Measurements from ENCODE around the gene BCORL1. TPM values are rescaled to one million over a fixed set of nuclear protein-coding genes. Genes with fewer than 3 reads are reported as not detected.
A peak's percentile ranks its signal among the peaks of the same experiment; 100 is the strongest.

Gene BCORL1
- total RNA-seq, 1 donor from 2014 or later, result 22.3 TPM

DNA sequence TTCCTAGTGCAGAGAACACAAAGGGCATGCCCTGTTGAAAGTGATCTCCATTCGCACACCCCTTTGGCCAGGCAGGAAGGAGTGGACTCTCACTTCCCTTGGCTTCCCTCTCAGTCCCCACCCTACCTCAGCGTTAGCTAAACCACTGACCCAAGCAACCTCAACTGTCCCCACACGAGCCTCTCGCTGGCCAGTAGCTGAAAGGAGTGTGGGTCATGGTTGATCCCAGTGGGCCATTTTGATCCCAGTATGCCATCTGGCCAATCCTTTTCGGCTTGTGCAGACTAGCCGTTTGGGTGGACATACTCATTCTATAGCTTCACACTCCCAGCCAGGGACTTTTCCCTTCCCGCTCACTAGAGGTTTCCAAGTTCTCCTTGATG is 24.4 kb upstream of the BCORL1 start:
- H4K20me1 ChIP-seq (ENCODE audit: insufficient read depth, low read length), result no peaks in the 10 kb centered on the region
- Mint-ChIP-seq H3K27ac (ENCODE audit: unreplicated experiment) (no peak overlapping the region), H3K4me3 (ENCODE audit: unreplicated experiment) (no peak overlapping the region), H3K9me3 (ENCODE audit: unreplicated experiment) (no peaks in the 10 kb centered on the region), H3K27me3 (ENCODE audit: low read depth, unreplicated experiment) (peaks cover 27% of the 10 kb centered on the region), H3K36me3 (ENCODE audit: low read depth, unreplicated experiment) (no peaks in the 10 kb centered on the region), H3K4me1 (ENCODE audit: low read depth, unreplicated experiment) (no peaks in the 10 kb centered on the region)
- FAIRE-seq, result no peak
- no peaks in the 10 kb centered on the region for H3K36me3 ChIP-seq (ENCODE audit: insufficient read depth, low read length)
- TF ChIP-seq EZH2 (IDR thresholded peaks at IDR 0.05; ENCODE audit: insufficient read depth, low read length), result no peak
- TF ChIP-seq, protein P1, sequence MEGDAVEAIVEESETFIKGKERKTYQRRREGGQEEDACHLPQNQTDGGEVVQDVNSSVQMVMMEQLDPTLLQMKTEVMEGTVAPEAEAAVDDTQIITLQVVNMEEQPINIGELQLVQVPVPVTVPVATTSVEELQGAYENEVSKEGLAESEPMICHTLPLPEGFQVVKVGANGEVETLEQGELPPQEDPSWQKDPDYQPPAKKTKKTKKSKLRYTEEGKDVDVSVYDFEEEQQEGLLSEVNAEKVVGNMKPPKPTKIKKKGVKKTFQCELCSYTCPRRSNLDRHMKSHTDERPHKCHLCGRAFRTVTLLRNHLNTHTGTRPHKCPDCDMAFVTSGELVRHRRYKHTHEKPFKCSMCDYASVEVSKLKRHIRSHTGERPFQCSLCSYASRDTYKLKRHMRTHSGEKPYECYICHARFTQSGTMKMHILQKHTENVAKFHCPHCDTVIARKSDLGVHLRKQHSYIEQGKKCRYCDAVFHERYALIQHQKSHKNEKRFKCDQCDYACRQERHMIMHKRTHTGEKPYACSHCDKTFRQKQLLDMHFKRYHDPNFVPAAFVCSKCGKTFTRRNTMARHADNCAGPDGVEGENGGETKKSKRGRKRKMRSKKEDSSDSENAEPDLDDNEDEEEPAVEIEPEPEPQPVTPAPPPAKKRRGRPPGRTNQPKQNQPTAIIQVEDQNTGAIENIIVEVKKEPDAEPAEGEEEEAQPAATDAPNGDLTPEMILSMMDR (IDR thresholded peaks at IDR 0.05; ENCODE audit: insufficient read depth, low read depth, low read length), result no peak
- peaks cover 3% of the 10 kb centered on the region for H3K4me1 ChIP-seq (ENCODE audit: insufficient read depth, low read length)
- no peaks in the 10 kb centered on the region for H3K27me3 ChIP-seq (ENCODE audit: insufficient read depth, low read length)
- H3K9me3 ChIP-seq (ENCODE audit: insufficient read depth, low read depth, low read length), result no peaks in the 10 kb centered on the region
- H3K79me2 ChIP-seq (ENCODE audit: insufficient read depth, low read length), result no peaks in the 10 kb centered on the region
- H3K9ac ChIP-seq (ENCODE audit: low read length), result no peak overlapping the region
- no peak for DNase-seq (ENCODE audit: low read depth)
- no peak overlapping the region for H3K27ac ChIP-seq (ENCODE audit: low read depth, low read length)
- no peak overlapping the region for H3K4me2 ChIP-seq (ENCODE audit: low read length)
- H2AFZ ChIP-seq (ENCODE audit: low read depth, low read length), result no peak overlapping the region
- H3K4me3 ChIP-seq (ENCODE audit: insufficient read depth, low read depth, low read length), result no peak overlapping the region

DNA sequence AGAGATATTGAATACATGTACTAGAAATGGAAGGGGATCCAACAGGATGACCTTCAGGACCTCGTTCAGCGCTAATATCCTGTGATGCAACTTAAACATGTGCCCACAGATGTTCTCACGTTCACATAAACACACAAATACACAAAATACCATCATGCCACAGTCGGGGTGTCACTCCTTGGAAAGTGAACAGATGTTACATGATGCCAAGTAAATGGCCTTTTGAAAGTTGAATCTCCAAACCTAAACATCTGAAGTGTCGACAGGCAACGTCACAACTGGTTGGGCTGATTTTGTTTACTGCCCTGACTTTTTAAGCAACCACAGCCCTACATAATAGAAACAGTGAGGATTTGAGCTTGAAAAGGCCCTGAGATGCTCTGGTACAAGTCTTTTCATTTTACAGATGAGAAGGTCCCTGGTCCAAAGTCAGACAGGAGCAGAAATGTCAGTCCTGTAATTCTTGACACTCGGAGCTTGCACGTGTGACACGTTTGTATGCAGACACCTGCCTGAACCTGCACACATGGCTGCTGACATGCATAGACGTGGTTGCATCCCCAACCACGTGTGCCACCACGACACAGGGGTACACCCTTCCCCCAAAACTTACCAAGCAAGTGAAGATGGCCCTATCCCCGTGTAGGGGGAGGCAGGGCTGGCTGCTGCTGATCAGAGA is 23.5 kb upstream of the BCORL1 start:
- H3K27ac ChIP-seq (ENCODE audit: low read depth, low read length), result no peak overlapping the region
- Mint-ChIP-seq H3K27me3 (ENCODE audit: low read depth, unreplicated experiment) (peaks cover 21% of the 10 kb centered on the region), H3K36me3 (ENCODE audit: low read depth, unreplicated experiment) (no peaks in the 10 kb centered on the region), H3K4me1 (ENCODE audit: low read depth, unreplicated experiment) (no peaks in the 10 kb centered on the region), H3K4me3 (ENCODE audit: unreplicated experiment) (no peak overlapping the region), H3K9me3 (ENCODE audit: unreplicated experiment) (no peaks in the 10 kb centered on the region), H3K27ac (ENCODE audit: unreplicated experiment) (no peak overlapping the region)
- H3K36me3 ChIP-seq (ENCODE audit: insufficient read depth, low read length), result no peaks in the 10 kb centered on the region
- H2AFZ ChIP-seq (ENCODE audit: low read depth, low read length), result peak overlapping the region; percentile 26
- FAIRE-seq (peak; percentile 66), DNase-seq (ENCODE audit: low read depth) (no peak)
- H3K9me3 ChIP-seq (ENCODE audit: insufficient read depth, low read depth, low read length), result no peaks in the 10 kb centered on the region
- no peaks in the 10 kb centered on the region for H4K20me1 ChIP-seq (ENCODE audit: insufficient read depth, low read length)
- peak overlapping the region; percentile 52 for H3K4me2 ChIP-seq (ENCODE audit: low read length)
- no peak overlapping the region for H3K9ac ChIP-seq (ENCODE audit: low read length)
- no peak overlapping the region for H3K4me3 ChIP-seq (ENCODE audit: insufficient read depth, low read depth, low read length)
- no peaks in the 10 kb centered on the region for H3K79me2 ChIP-seq (ENCODE audit: insufficient read depth, low read length)
- peaks cover 3% of the 10 kb centered on the region for H3K4me1 ChIP-seq (ENCODE audit: insufficient read depth, low read length)
- no peaks in the 10 kb centered on the region for H3K27me3 ChIP-seq (ENCODE audit: insufficient read depth, low read length)
- TF ChIP-seq, protein P1 (IDR thresholded peaks at IDR 0.05; ENCODE audit: insufficient read depth, low read depth, low read length), result no peak
- TF ChIP-seq EZH2 (IDR thresholded peaks at IDR 0.05; ENCODE audit: insufficient read depth, low read length), result no peak

DNA sequence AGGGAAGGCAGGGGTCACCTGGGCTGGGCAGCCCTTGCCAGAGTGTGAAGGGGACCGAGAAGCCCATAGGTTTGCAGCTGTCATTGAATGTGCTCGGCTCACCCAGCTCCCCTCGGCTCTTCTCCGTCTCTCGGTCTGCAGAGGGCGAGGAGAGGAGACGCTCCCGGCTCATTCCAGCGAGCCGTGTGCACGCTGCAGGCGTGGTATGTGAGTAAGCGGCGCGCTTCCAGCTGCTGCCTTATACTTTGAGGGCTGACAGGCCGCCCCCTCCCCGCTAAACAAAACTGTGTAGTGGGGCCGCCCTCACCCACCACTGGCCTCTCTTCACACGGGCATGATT is 23.0 kb upstream of the BCORL1 start:
- H3K27me3 Mint-ChIP-seq (ENCODE audit: low read depth, unreplicated experiment), result peaks cover 17% of the 10 kb centered on the region
- no peaks in the 10 kb centered on the region for H3K36me3 Mint-ChIP-seq (ENCODE audit: low read depth, unreplicated experiment)
- H3K4me1 Mint-ChIP-seq (ENCODE audit: low read depth, unreplicated experiment), result no peaks in the 10 kb centered on the region
- no peak for DNase-seq (ENCODE audit: low read depth)
- no peaks in the 10 kb centered on the region for H3K79me2 ChIP-seq (ENCODE audit: insufficient read depth, low read length)
- no peaks in the 10 kb centered on the region for H3K36me3 ChIP-seq (ENCODE audit: insufficient read depth, low read length)
- H3K4me3 Mint-ChIP-seq (ENCODE audit: unreplicated experiment), result no peak overlapping the region
- peak overlapping the region; percentile 26 for H2AFZ ChIP-seq (ENCODE audit: low read depth, low read length)
- FAIRE-seq, result no peak
- H4K20me1 ChIP-seq (ENCODE audit: insufficient read depth, low read length), result no peaks in the 10 kb centered on the region
- H3K4me3 ChIP-seq (ENCODE audit: insufficient read depth, low read depth, low read length), result no peak overlapping the region
- H3K27ac Mint-ChIP-seq (ENCODE audit: unreplicated experiment), result no peak overlapping the region
- H3K4me2 ChIP-seq (ENCODE audit: low read length), result peak overlapping the region; percentile 52
- peaks cover 3% of the 10 kb centered on the region for H3K4me1 ChIP-seq (ENCODE audit: insufficient read depth, low read length)
- TF ChIP-seq EZH2 (IDR thresholded peaks at IDR 0.05; ENCODE audit: insufficient read depth, low read length), result no peak
- TF ChIP-seq, protein P1 (IDR thresholded peaks at IDR 0.05; ENCODE audit: insufficient read depth, low read depth, low read length), result no peak
- H3K27ac ChIP-seq (ENCODE audit: low read depth, low read length), result no peak overlapping the region
- H3K9me3 ChIP-seq (ENCODE audit: insufficient read depth, low read depth, low read length), result no peaks in the 10 kb centered on the region
- H3K27me3 ChIP-seq (ENCODE audit: insufficient read depth, low read length), result no peaks in the 10 kb centered on the region
- H3K9ac ChIP-seq (ENCODE audit: low read length), result no peak overlapping the region
- H3K9me3 Mint-ChIP-seq (ENCODE audit: unreplicated experiment), result no peaks in the 10 kb centered on the region

All from astrocyte (in vitro differentiated cells and primary cell).